Neural crest cell (in vitro differentiated cells): ENCODE data around the gene FGFBP1. TPM values are rescaled to one million over a fixed set of nuclear protein-coding genes. Genes with fewer than 3 reads are reported as not detected.

Experiments used
- DNase-seq: peaks from one replicate; pipeline ENCODE4 v3.0.0; 2021; ENCODE audit warnings: low read depth, mixed read lengths, low spot score
- H3K27ac Mint-ChIP-seq: one replicate; pipeline ENCODE4 v1.8.0; 2021; ENCODE audit warnings: mild to moderate bottlenecking, mixed read lengths; ENCODE audit not compliant: unreplicated experiment
- H3K27me3 Mint-ChIP-seq: 2 replicates; pipeline ENCODE4 v1.8.0; 2021; ENCODE audit warnings: low read depth, mild to moderate bottlenecking, mixed read lengths
- H3K36me3 Mint-ChIP-seq: 2 replicates; pipeline ENCODE4 v1.8.0; 2021; ENCODE audit warnings: low read depth, mild to moderate bottlenecking, mixed read lengths
- H3K4me1 Mint-ChIP-seq: 2 replicates; pipeline ENCODE4 v1.8.0; 2021; ENCODE audit warnings: mixed read lengths
- H3K4me3 Mint-ChIP-seq: one replicate; pipeline ENCODE4 v1.8.0; 2021; ENCODE audit warnings: mild to moderate bottlenecking, mixed read lengths
- H3K9me3 Mint-ChIP-seq: 2 replicates; pipeline ENCODE4 v1.8.0; 2021; ENCODE audit warnings: mixed read lengths
- CTCF ChIP-seq: fragments of 200-600 bp; sonication (generic); conservative IDR thresholded peaks from 2 replicates; pipeline ENCODE4 v1.5.0; 2021; ENCODE audit warnings: antibody characterized with exemption, mild to moderate bottlenecking
- total RNA-seq: library from RNA; stranded (reverse); gene quantifications from 2 replicates; pipeline ENCODE4 v1.2.1, GENCODE V29; 2021

The FGFBP1 gene
- total RNA-seq, 1 donor from 2014 or later = not detected

GRCh38 chr4:15888515-15888914 lies 50.0 kb downstream of the FGFBP1 start:
- H3K4me1 Mint-ChIP-seq = no peaks in the 10 kb centered on the region
- no peaks in the 10 kb centered on the region for H3K9me3 Mint-ChIP-seq
- H3K4me3 Mint-ChIP-seq = no peak overlapping the region
- no peak for TF ChIP-seq CTCF
- H3K27me3 Mint-ChIP-seq = no peaks in the 10 kb centered on the region
- no peak overlapping the region for H3K27ac Mint-ChIP-seq
- no peaks in the 10 kb centered on the region for H3K36me3 Mint-ChIP-seq
- no peak for DNase-seq

Other genes with a start within 250 kb of the FGFBP1 start
- gene BST1, start 235.7 kb downstream of the FGFBP1 start, total RNA-seq = 0.75 and 1.1 TPM in 2 replicates
- 0.05 and 0.11 TPM in 2 replicates for gene CD38, start 160.4 kb downstream of the FGFBP1 start, total RNA-seq
- 0.28 TPM in 1 of 2 replicates, not detected in the other for gene FGFBP2, start 24.4 kb upstream of the FGFBP1 start, total RNA-seq
- 60.8 and 65.3 TPM in 2 replicates for gene PROM1, start 145.3 kb upstream of the FGFBP1 start, total RNA-seq